Lower leg skin (tissue), 3 donors: ENCODE data around the gene CDH13.

Experiments
- POLR2A ChIP-seq, 2 donors: fragments of 450-650 bp; IDR thresholded peaks; one replicate each; pipeline ENCODE4 v1.6.1; 2016 to 2017; ENCODE audit warnings: antibody characterized with exemption in 2 of 2, mild to moderate bottlenecking in 1 of 2, moderate library complexity in 1 of 2
- TF ChIP-seq, protein P1 (sequence below), 3 donors: fragments of 450-650 bp; IDR thresholded peaks; one replicate each; pipeline ENCODE4 v1.5.1; 2016; ENCODE audit warnings: antibody characterized with exemption in 3 of 3, mild to moderate bottlenecking in 3 of 3, moderate library complexity in 2 of 3

- TF ChIP-seq, protein P1, sequence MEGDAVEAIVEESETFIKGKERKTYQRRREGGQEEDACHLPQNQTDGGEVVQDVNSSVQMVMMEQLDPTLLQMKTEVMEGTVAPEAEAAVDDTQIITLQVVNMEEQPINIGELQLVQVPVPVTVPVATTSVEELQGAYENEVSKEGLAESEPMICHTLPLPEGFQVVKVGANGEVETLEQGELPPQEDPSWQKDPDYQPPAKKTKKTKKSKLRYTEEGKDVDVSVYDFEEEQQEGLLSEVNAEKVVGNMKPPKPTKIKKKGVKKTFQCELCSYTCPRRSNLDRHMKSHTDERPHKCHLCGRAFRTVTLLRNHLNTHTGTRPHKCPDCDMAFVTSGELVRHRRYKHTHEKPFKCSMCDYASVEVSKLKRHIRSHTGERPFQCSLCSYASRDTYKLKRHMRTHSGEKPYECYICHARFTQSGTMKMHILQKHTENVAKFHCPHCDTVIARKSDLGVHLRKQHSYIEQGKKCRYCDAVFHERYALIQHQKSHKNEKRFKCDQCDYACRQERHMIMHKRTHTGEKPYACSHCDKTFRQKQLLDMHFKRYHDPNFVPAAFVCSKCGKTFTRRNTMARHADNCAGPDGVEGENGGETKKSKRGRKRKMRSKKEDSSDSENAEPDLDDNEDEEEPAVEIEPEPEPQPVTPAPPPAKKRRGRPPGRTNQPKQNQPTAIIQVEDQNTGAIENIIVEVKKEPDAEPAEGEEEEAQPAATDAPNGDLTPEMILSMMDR (IDR thresholded peaks at IDR 0.05): no peak
- TF ChIP-seq POLR2A (IDR thresholded peaks at IDR 0.05): no peak
These were observed 711.4 kb downstream of the CDH13 start for GRCh38 chr16:83338138-83338537.
